Measurements from ENCODE around the gene FGFR4. TPM values are rescaled to one million over a fixed set of nuclear protein-coding genes. Genes with fewer than 3 reads are reported as not detected.
A peak's percentile ranks its signal among the peaks of the same experiment; 100 is the strongest.

The FGFR4 gene
- total and polyA plus RNA-seq, 2 of the 8 experiments (the other 6 are each of a cell fraction or from before 2014, with no cell fraction given): 61.4 to 88.4 TPM

- H4K8ac ChIP-seq (ENCODE audit: extremely low read depth, insufficient read depth, low read length): peak overlapping the region; percentile 99
- H2BK12ac ChIP-seq (ENCODE audit: low read depth, low read length): peak overlapping the region; percentile 97; the same call in 1 of the 2 replicates
- H3K14ac ChIP-seq (ENCODE audit: insufficient read length): no peak overlapping the region
- DNase-seq (ENCODE audit: low read depth in 1 of 2, low spot score in 2 of 2) (peak in 1 of 2 experiments; percentile 91), FAIRE-seq (no peak)
- H3K56ac ChIP-seq (replicated peaks; ENCODE audit: insufficient read length, low read depth, low read length): peak overlapping the region; percentile 93
- H4K20me1 ChIP-seq (replicated peaks in 1 of 2; ENCODE audit: control insufficient read depth in 1 of 2, insufficient read depth in 2 of 2, low read length in 2 of 2): peaks cover 0 to 4% of the 10 kb centered on the region in 2 experiments
- H3K18ac ChIP-seq (ENCODE audit: extremely low read depth, low read length): peak overlapping the region; percentile 100
- H4K91ac ChIP-seq (replicated peaks; ENCODE audit: insufficient read length, low read length): peak overlapping the region; percentile 100
- H3K23ac ChIP-seq (ENCODE audit: insufficient read length): no peak overlapping the region
- H2BK5ac ChIP-seq (ENCODE audit: low read depth, low read length): peak overlapping the region; percentile 99
- peak overlapping the region; percentile 68 to 74 for H3K4me2 ChIP-seq (ENCODE audit: insufficient read depth in 1 of 2, low read depth in 2 of 2, low read length in 2 of 2)
- H2BK20ac ChIP-seq (ENCODE audit: low read length): no peak overlapping the region
- H2AK5ac ChIP-seq (ENCODE audit: low read depth, low read length): peak overlapping the region; percentile 86; the same call in 1 of the 2 replicates
- H3K79me1 ChIP-seq (ENCODE audit: low read depth, low read length): peaks cover 2% of the 10 kb centered on the region; the same call in 1 of the 2 replicates
- H3K4me1 ChIP-seq (replicated peaks in 1 of 4; ENCODE audit: control insufficient read depth in 3 of 4, insufficient read depth in 4 of 4, low read length in 3 of 4): peaks cover 14 to 28% (median 21%) of the 10 kb centered on the region in 4 experiments
- H2BK120ac ChIP-seq (replicated peaks; ENCODE audit: low read depth, low read length): peak overlapping the region; percentile 52
- 1% methylated on average over 36 of the region's 100 CpGs; no CpG with 5 or more reads in 1 of the 2 experiments for WGBS, 2 experiments (ENCODE audit: extremely low coverage in 1 of 2, insufficient coverage in 1 of 2, insufficient read length in 1 of 2, insufficient replicate concordance in 2 of 2, low coverage in 1 of 2, low lambda C conversion rate in 2 of 2, missing lambda C conversion rate in 1 of 2)
- peak overlapping the region; percentile 95 to 98 (median 96) for H3K9ac ChIP-seq (replicated peaks in 1 of 4; ENCODE audit: extremely low read depth in 1 of 4, low read depth in 3 of 4, low read length in 3 of 4)
- ChIA-PET POLR2A (ENCODE audit: partially characterized antibody) (interaction anchor here (0.7 to 14.2 kb wide), 45 partner anchors 8 to 595 kb away, joined by 3 to 139 read pairs (median 5); partner anchors contain the start of genes FGFR4, MXD3, PRELID1 and RAB24), CTCF (ENCODE audit: partially characterized antibody) (interaction anchor here (1.2 to 8.1 kb wide), 3 partner anchors 19 to 169 kb away, joined by 3 to 77 read pairs (median 4); no protein-coding TSS in a partner anchor)
- H3K23me2 ChIP-seq (ENCODE audit: low read depth, low read length): peaks cover 10% of the 10 kb centered on the region; the same call in 1 of the 2 replicates
- H3K79me2 ChIP-seq (ENCODE audit: control insufficient read depth in 1 of 2, insufficient read depth in 2 of 2, low read length in 2 of 2): peaks cover 31 to 45% of the 10 kb centered on the region in 2 experiments
- no peaks in the 10 kb centered on the region for H3K27me3 ChIP-seq (replicated peaks in 1 of 4; ENCODE audit: control insufficient read depth in 3 of 4, extremely low read depth in 1 of 4, insufficient read depth in 3 of 4, low read length in 3 of 4)
- H3K36me3 ChIP-seq (ENCODE audit: control insufficient read depth in 2 of 4, insufficient read depth in 4 of 4, low read length in 3 of 4): peaks cover 5 to 27% (median 20%) of the 10 kb centered on the region in 4 experiments
- H3K27ac ChIP-seq (ENCODE audit: low read depth, low read length): peak overlapping the region; percentile 98
- H3K4ac ChIP-seq (replicated peaks; ENCODE audit: insufficient read length, low read depth, low read length): peak overlapping the region; percentile 99
- H3K4me3 ChIP-seq (ENCODE audit: extremely low read depth in 1 of 4, insufficient read depth in 2 of 4, low read depth in 3 of 4, low read length in 4 of 4): peak overlapping the region; percentile 70 to 94 (median 73)
- H4K5ac ChIP-seq (ENCODE audit: insufficient read length, low read depth, low read length): peak overlapping the region; percentile 99
- 0 out of 2 replicates have a peak overlapping the region, but pooled peaks have one; percentile 61 for H2BK15ac ChIP-seq (ENCODE audit: low read length)
- no peaks in the 10 kb centered on the region for H3K9me3 ChIP-seq (ENCODE audit: insufficient read depth in 2 of 2, low read depth in 1 of 2, low read length in 1 of 2)
- H2AFZ ChIP-seq (ENCODE audit: low read length): no peak overlapping the region; the same call in 1 of the 2 replicates
- TF ChIP-seq TAF1 (IDR thresholded peaks at IDR 0.05; ENCODE audit: low read depth, low read length): 0 out of 2 replicates have a peak, but pooled peaks have one; percentile 17
- peak in 1 of 2 experiments; percentile 7; a peak in 2 of 3 replicates for TF ChIP-seq POLR2A (IDR thresholded peaks at IDR 0.05; ENCODE audit: control extremely low read depth in 1 of 2, low read depth in 2 of 2, low read length in 2 of 2)
- TF ChIP-seq POLR2AphosphoS5 (IDR thresholded peaks at IDR 0.05; ENCODE audit: low read depth, low read length): 0 out of 2 replicates have a peak, but pooled peaks have one; percentile 35
- TF ChIP-seq TBP (IDR thresholded peaks at IDR 0.05; ENCODE audit: low read depth, low read length): peak; percentile 14
- peak; percentile 4 for TF ChIP-seq ASH2L (IDR thresholded peaks at IDR 0.05; ENCODE audit: low read length)
- no peak for TF ChIP-seq USF2 (IDR thresholded peaks at IDR 0.05; ENCODE audit: low read length)
- no peak for TF ChIP-seq TAF7 (optimal IDR thresholded peaks at IDR 0.05; ENCODE audit: borderline replicate concordance, low read depth, low read length)
- peak; percentile 75; the same call in 1 of the 2 replicates for TF ChIP-seq PHF8 (conservative IDR thresholded peaks at IDR 0.05; ENCODE audit: low read depth, low read length)
Measured at GRCh38 chr5:177132136-177133095, 45.7 kb downstream of the FGFR4 start.
